ENCODE data around the gene TUBB4A.
A peak's percentile ranks its signal among the peaks of the same experiment; 100 is the strongest.

Gene TUBB4A

DNA sequence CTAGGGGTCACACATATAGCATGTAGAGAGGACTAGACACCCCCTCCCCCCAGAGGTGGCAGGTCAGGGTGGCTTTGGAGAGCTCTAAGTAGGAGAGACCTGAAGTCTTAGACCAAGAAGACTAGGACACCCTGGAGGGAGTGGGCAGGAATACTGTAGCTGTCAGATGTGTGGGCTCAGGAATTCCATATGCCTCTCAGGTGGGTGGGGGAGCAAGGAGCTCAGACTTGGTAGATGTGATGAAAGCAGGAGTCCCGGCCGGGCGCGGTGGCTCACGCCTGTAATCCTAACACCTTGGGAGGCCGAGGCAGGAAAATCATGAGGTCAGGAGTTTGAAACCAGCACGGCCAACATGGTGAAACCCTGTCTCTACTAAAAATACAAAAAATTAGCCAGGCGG is 36.4 kb downstream of the TUBB4A start:
- DNase-seq, result no peak

DNA sequence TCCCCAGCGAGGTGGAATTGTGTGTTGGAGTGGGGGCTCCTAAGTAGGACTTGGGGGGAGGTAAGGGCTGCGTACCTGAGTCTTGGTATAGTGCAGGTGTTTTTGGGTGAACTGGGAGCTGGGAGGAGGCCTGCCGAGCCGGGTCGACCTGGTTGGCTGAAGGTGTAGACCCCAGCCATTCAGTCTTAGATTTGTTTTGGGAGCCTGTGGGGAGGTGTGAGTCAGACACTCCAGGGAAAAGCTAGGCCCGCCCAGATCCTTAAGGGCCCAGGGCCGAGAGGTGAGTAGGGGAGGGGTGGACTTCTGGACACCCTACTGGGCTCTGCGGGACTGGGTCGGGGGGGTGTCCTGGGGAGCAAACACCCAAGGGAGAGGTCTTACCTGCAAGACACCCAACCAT is 37.1 kb downstream of the TUBB4A start:
- DNase-seq, result no peak

DNA sequence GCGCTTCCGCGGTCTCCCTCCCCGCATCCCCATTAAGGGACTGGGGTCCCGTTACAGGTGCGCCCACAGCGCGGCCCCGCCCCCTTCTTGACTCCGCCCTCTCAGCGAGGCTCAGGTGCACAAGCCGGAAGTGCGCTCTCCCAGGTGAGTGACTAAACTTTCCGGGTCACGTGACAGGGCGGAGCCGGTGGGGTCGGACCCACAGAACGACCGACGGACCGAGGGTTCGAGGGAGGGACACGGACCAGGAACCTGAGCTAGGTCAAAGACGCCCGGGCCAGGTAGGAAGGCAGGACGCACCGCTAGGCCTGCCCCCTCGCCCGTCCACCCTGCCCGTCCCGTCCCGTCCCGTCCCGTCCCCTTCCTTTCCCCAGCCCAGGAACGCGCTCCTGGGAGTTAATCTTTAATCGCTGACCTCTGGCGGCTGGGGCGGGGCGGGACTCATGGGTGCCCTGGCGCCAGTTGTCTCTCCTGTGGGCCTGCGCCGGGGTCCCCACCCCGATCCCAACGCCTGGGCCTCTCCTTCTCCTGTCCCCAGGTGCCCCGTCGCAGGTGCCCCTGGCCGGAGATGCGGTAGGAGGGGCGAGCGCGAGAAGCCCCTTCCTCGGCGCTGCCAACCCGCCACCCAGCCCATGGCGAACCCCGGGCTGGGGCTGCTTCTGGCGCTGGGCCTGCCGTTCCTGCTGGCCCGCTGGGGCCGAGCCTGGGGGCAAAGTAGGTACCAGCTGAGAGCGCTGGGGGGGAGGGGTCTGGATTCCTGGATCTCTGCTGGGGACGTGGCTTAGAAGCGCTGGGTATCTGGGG is 37.8 kb downstream of the TUBB4A start, which contains the start of gene CRB3:
Gene CRB3 (plus strand): TSS at position 202 of the 804 bp plus-strand sequence. CDS start 431 bp downstream, at position 633.
- peak; percentile 66 for DNase-seq

- peak; percentile 93 for DNase-seq
These were observed 41.8 kb downstream of the TUBB4A start for GRCh38 chr19:6460099-6460884.

DNA sequence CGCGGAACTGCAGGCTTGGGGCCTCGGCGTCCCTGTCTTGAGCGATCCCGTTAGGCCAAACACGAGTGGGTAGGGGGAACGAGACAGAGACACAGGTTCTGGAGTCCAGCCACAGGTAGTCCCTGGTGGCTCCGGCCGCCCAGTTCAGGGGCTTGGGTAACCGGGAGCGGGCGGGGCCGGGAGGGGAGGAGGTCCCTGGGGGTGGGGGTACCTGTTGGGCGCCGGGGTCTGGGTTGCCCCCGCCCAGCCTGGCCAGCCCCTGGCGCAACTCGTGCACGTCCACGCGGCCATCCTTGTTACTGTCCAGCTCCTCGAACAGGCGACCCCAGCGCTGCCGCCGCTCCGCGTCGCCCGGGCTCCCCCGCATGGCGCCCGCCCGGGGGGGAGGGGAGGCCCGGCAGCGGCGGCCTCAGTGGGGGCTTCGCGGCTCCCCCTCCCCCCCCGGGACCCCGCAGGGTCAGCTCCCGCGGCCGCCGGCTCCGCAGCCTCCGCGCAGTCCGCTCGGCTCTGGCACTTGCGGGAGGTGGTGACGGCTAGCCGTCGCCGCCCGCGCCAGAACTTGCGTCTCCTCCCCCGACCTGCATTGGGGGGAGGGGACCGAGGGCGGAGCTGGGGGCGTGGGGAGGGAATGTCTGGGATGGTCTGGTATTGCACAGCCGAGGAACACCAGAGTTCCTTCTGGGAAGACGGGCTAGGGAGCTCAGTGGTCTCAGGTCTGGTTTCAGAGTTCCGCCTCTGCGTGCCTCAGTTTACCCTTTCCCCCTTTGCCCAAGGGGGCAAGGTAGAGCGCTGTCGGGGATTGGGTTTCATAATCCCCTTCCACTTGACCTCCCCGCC is 42.6 kb downstream of the TUBB4A start, which contains the start of gene SLC25A23:
Gene SLC25A23 (minus strand): TSS at position 531 of the 837 bp plus-strand sequence. CDS start 164 bp downstream, at position 367.
- no peak for DNase-seq

GRCh38 chr19:6458695-6459261 is 43.3 kb downstream of the TUBB4A start:
- no peak for DNase-seq

DNA sequence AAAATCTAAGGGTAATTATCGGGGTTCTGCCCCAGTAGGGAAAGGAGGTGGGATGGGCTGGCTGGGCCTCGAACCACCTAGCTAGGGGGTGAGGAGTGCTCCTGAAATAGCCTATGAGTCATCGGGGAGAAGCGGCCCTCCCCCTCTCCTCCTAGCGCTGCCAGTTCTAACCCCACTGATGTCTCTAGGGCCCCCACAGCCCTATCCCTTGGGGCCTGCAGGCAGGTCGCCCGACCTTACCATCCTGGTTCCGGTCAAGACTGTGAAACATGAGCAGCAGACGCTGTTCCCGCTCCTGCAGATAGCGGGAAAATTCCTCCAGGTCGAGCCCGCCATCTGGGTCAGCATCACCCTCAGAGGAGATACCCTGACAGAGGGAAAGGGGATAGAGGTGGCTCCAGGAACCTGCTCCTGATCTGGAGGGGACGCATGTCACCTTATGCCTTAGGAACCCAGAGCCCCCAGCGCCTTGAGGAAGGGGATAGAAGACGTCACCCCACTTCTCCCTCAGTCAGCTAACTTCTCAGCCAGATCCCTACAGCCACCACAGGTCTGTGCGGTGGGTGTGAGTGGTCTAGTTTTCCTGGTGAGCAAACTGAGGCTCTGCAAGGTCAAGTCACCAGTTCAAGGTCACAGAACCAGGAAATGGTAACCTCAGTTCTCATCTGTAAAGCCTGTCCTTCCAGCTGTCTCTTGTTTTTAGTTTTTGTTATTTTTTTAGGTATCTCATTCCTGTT is 44.0 kb downstream of the TUBB4A start:
- no peak for DNase-seq

DNA sequence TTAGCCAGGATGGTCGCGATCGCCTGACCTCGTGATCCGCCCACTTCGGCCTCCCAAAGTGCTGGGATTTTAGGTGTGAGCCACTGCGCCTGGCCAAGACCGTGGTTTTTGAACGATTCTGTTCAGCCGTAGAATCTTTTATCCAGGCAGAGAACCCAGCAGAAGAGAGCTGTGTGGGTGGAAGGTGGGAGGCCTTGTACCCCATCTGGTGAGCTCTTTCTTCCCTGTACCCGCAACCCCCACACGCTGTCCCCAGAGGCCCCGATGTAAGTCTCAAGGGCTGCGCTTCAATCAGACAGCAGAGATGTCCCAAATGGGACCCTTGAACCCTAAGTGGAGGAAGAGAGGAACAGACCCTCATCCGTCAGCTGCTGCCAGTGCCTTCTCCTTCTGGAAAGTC is 46.2 kb downstream of the TUBB4A start:
- DNase-seq, result no peak

GRCh38 chr19:6453951-6454565 is 48.1 kb downstream of the TUBB4A start:
- DNase-seq, result no peak

DNA sequence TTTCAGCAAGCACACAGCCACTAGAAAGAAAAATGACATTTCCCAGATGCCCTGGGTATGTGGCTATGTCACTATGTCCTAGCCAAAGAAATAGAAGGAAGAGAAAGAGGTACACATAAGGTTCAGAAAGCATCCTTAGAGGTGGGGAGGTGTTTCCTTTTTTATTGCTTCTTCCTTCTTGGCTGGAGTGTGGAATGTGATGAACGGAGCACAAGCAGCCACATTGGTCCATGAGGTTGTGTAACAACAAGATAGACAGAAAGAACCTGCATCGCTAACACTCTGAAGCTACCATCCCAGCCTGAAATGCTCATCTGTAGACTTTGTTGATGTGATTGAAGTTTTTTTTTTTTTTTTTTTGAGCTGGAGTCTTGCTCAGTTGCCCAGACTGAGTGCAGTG is 49.2 kb downstream of the TUBB4A start:
- DNase-seq, result no peak

DNA sequence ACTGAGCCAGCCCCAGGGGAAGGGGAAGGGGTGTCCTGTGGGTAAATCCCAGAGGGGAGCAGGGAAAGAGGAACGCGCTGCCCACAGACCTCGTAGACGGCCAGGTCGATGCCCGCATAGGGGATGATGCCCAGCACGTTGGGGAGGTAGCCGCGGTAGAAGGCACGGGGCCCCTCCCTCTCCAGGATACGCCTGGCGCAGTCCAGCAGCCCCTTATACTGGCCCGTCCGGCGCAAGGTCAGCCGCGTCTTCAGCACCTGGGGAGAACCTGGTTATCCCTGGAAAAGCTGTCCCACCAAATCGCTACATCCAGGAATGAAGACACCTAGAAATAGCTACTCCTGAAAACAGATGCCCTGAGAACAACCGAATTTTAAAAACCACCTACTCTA is 49.9 kb downstream of the TUBB4A start:
- no peak for DNase-seq

DNA sequence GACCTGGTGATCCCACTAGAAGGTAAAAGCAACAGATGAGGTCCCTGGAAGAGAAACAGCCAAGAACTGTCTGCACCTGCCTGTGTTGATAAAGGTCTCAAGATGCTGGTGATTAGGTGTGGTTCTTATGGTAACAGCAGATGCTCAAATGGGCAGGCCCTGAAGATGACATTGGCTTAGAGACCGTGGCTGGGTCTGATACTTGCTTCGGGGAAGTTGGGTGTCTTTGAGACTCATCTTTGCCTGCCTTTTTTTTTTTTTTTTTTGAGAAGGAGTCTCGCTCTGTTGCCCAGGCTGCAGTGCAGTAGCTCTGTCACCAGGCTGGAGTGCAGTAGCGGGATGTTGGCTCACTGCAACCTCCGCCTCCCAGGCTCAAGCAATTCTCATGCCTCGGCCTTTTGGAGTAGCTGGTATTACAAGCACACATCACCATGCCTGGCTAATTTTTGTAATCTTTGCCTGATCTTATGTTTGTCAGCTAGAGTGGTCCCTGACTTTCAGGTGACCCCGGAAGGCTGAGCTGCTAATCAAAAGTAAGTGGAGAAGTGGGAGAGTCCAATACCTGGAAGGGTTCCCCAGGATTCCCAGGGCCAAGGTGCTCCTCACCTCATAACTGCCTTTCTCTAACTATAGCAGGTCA is 50.4 kb downstream of the TUBB4A start:
- no peak for DNase-seq

- no peak for DNase-seq
These were observed 51.9 kb downstream of the TUBB4A start for GRCh38 chr19:6450166-6450565.

DNA sequence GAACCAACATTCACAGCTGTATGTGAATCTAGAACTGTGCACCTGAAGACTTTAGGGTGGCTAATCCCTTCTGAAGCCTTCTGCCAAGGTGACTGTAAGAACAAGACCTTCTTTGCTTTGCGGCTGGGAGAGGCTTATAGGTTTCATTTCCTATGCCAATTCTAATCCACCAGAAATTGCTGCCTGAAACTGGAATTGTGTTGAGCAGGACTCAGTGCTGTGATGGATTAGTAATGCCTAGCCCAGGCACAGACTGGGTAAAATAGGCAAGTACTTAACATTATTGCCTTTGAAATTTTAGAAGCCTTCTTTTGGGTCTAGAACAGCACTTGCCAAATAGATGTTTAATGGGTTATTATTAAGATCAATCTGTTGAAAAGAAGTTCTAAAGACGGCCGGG is 54.1 kb downstream of the TUBB4A start:
- no peak for DNase-seq

- no peak for DNase-seq
These were observed 55.7 kb downstream of the TUBB4A start for GRCh38 chr19:6446452-6446851.
